Measurements from ENCODE around the gene SELENBP1. TPM values are rescaled to one million over a fixed set of nuclear protein-coding genes. Genes with fewer than 3 reads are reported as not detected.

SELENBP1 gene
- total and polyA plus RNA-seq, 2 of the 13 experiments (the other 11 are each of a cell fraction or from before 2014, with no cell fraction given), result 27.8 to 29.0 TPM

- TF ChIP-seq MLXIP (CRISPR knock-in tag; IDR thresholded peaks at IDR 0.05; ENCODE audit: borderline replicate concordance) (no peak), REPIN1 (CRISPR knock-in tag; IDR thresholded peaks at IDR 0.05; ENCODE audit: borderline replicate concordance, low read depth) (peak; percentile 81; the same call in 1 of the 2 replicates), U2AF2 (IDR thresholded peaks at IDR 0.05; ENCODE audit: low read depth, low read length) (no peak), THAP9 (CRISPR knock-in tag; IDR thresholded peaks at IDR 0.05; ENCODE audit: borderline replicate concordance) (peak; percentile 93), ZSCAN21 (CRISPR knock-in tag; IDR thresholded peaks at IDR 0.05; ENCODE audit: borderline replicate concordance) (0 out of 2 replicates have a peak, but pooled peaks have one; percentile 32), ARID5B (CRISPR knock-in tag; IDR thresholded peaks at IDR 0.05) (peak; percentile 53; the same call in 1 of the 2 replicates), ZNF317 (CRISPR knock-in tag; IDR thresholded peaks at IDR 0.05) (0 out of 2 replicates have a peak, but pooled peaks have one; percentile 55), ZNF513 (CRISPR knock-in tag; conservative IDR thresholded peaks at IDR 0.05) (no peak), RFX1 (IDR thresholded peaks at IDR 0.05) (no peak), ZNF205 (CRISPR knock-in tag; IDR thresholded peaks at IDR 0.05) (no peak), CTCF (CRISPR knock-in tag; IDR thresholded peaks at IDR 0.05) (peak; percentile 79), TARDBP (CRISPR knock-in tag; IDR thresholded peaks at IDR 0.05) (peak; percentile 79)
These were observed 27.0 kb upstream of the SELENBP1 start, which contains the start of gene PSMB4 (continued) for GRCh38 chr1:151399324-151400171.
